Upper lobe of right lung (tissue), 1 donor: ENCODE results near the gene HLCS. TPM values are rescaled to one million over a fixed set of nuclear protein-coding genes. Genes with fewer than 3 reads are reported as not detected.

Experiments used
- ATAC-seq: fragments of 200-7000 bp; cut with Tn5 transposase; one replicate; pipeline ENCODE4 v1.9.1; 2020; ENCODE audit warnings: mild to moderate bottlenecking, moderate library complexity
- DNase-seq: peaks from one replicate; pipeline ENCODE4 v3.0.0-alpha.2; 2020
- H3K27ac ChIP-seq: fragments of 200-600 bp; one replicate; pipeline ENCODE4 v1.8.0; 2022
- H3K27me3 ChIP-seq: fragments of 200-600 bp; one replicate; pipeline ENCODE4 v1.8.0; 2022; ENCODE audit warnings: mild to moderate bottlenecking
- H3K36me3 ChIP-seq: fragments of 200-600 bp; one replicate; pipeline ENCODE4 v1.8.0; 2022
- H3K4me1 ChIP-seq: fragments of 200-600 bp; one replicate; pipeline ENCODE4 v1.8.0; 2022
- H3K4me3 ChIP-seq: fragments of 200-600 bp; one replicate; pipeline ENCODE4 v1.8.0; 2022; ENCODE audit warnings: mild to moderate bottlenecking
- H3K9me3 ChIP-seq: fragments of 200-600 bp; one replicate; pipeline ENCODE4 v1.8.0; 2022
- CTCF ChIP-seq: fragments of 200-600 bp; IDR thresholded peaks from one replicate; pipeline ENCODE4 v1.8.0; 2022; ENCODE audit warnings: antibody characterized with exemption
- intact Hi-C: fragments of 100-400 bp; cut with DNase I; formaldehyde crosslinking; loops from one replicate; pipeline ENCODE4 v1.11.0; 2022
- total RNA-seq: library from RNA; stranded (reverse); fragmentation: NEBNext Ultra II Directional; extraction: Animal tissue kit (Norgen Biotek cat#: 25700); gene quantifications from one replicate; pipeline ENCODE4 v1.2.1, GENCODE V29; 2021
- donor health status: DM: no; HTN: yes; CAD: no; lungs with severe emphysema.

HLCS gene
- total RNA-seq, 1 donor from 2014 or later, result 16.0 TPM

DNA sequence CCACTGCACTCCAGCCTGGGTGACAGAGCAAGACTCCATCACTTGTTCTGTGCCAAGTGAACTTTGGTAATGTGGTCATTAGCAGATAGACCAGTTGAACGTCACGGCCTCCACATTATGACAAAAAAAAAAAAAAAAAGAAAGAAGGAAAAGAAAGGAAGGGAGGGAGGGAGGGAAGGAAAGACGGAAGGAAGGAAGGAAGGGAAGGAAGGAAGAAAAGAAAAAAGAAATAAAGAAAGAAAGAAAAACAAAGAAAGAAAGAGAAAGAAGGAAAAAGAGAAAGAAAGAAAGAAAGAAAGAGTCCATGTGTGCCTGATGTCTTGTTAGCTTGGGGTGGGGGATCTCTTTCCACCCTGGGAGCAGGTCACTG, 222.3 kb downstream of the HLCS start:
- ATAC-seq (no peak), DNase-seq (no peak)
- H3K4me1 ChIP-seq, result peaks cover 9% of the 10 kb centered on the region
- no peak for TF ChIP-seq CTCF
- no peaks in the 10 kb centered on the region for H3K36me3 ChIP-seq
- no peak overlapping the region for H3K4me3 ChIP-seq
- H3K27me3 ChIP-seq, result peaks cover 40% of the 10 kb centered on the region
- H3K27ac ChIP-seq, result no peak overlapping the region
- intact Hi-C loops, result no loop called here
- H3K9me3 ChIP-seq, result no peaks in the 10 kb centered on the region

DNA sequence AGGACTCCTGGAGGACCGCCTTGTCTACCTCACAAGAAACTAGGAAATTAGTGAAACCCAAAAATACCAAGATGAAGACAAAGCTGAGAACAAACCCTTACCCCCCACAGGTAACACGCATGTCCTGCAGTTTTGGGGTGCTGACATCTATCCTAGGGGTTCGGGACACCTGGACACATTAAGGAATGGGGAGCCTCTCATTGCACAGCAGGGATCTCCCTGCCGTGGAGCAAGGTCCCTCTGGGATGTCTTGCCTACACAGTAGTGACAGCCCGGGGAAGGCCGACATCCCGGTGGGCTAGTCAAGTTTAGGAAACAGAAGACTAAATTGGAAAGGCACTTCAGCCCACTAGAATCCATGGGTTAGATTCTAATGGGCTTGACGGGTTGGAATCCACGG, 223.0 kb downstream of the HLCS start:
- H3K27ac ChIP-seq, result no peak overlapping the region
- ATAC-seq (no peak), DNase-seq (no peak)
- H3K27me3 ChIP-seq, result peaks cover 33% of the 10 kb centered on the region
- H3K9me3 ChIP-seq, result no peaks in the 10 kb centered on the region
- H3K4me1 ChIP-seq, result peaks cover 9% of the 10 kb centered on the region
- intact Hi-C loops, result no loop called here
- no peak overlapping the region for H3K4me3 ChIP-seq
- TF ChIP-seq CTCF, result no peak
- H3K36me3 ChIP-seq, result no peaks in the 10 kb centered on the region

GRCh38 chr21:36743008-36743407, 223.5 kb downstream of the HLCS start:
- peaks cover 5% of the 10 kb centered on the region for H3K4me1 ChIP-seq
- no peak overlapping the region for H3K4me3 ChIP-seq
- no peaks in the 10 kb centered on the region for H3K36me3 ChIP-seq
- no peak for ATAC-seq
- DNase-seq, result peak; percentile 47
- intact Hi-C loops, result no loop called here
- H3K27me3 ChIP-seq, result peaks cover 29% of the 10 kb centered on the region
- H3K27ac ChIP-seq, result no peak overlapping the region
- no peaks in the 10 kb centered on the region for H3K9me3 ChIP-seq
- TF ChIP-seq CTCF, result no peak

GRCh38 chr21:36741506-36741905, 225.0 kb downstream of the HLCS start:
- no peaks in the 10 kb centered on the region for H3K36me3 ChIP-seq
- H3K27me3 ChIP-seq, result peaks cover 19% of the 10 kb centered on the region
- H3K4me3 ChIP-seq, result no peak overlapping the region
- TF ChIP-seq CTCF, result no peak
- H3K4me1 ChIP-seq, result peaks cover 5% of the 10 kb centered on the region
- H3K9me3 ChIP-seq, result no peaks in the 10 kb centered on the region
- no peak for ATAC-seq
- peak; percentile 56 for DNase-seq
- H3K27ac ChIP-seq, result no peak overlapping the region
- intact Hi-C loops, result no loop called here

DNA sequence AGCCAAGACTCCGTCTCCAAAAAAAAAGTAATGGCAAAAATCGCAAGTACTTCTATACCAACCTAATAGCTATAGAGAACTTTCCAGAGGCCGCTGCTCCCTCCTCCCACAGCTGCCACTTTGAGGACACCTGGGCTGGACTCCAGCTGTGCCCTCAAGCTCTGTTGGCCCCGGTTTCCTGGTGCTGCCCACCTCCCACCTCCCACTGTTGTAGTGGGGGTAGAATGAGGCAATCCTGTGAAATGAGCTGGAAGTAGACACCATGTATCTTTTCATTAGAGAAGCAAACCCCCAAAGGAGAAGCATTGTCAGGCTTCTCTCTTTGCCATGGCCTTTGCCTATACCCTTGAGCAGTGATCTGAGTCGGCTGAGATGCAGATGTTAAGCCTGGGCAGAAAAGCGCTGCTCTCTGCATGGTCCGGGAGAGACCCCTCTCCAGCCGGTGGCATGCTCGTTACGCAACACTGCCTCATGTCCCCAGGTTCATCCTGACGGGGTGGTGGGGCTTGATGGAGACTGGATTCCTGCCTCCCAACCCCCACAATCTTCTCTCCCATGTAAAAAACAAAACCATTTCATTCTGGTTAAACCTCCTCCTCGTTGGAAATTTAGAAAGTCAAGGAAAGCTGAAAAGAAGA, 227.9 kb downstream of the HLCS start:
- intact Hi-C loops, result no loop called here
- Histone ChIP-seq H3K9me3 (no peaks in the 10 kb centered on the region), H3K4me3 (no peak overlapping the region), H3K36me3 (no peaks in the 10 kb centered on the region), H3K27me3 (peaks cover 9% of the 10 kb centered on the region), H3K27ac (no peak overlapping the region), H3K4me1 (no peaks in the 10 kb centered on the region)
- DNase-seq (no peak), ATAC-seq (no peak)
- no peak for TF ChIP-seq CTCF

- intact Hi-C loops, result no loop called here
- no peaks in the 10 kb centered on the region for H3K36me3 ChIP-seq
- no peaks in the 10 kb centered on the region for H3K9me3 ChIP-seq
- no peak overlapping the region for H3K4me3 ChIP-seq
- H3K4me1 ChIP-seq, result no peaks in the 10 kb centered on the region
- H3K27ac ChIP-seq, result no peak overlapping the region
- ATAC-seq (no peak), DNase-seq (no peak)
- TF ChIP-seq CTCF, result no peak
- peaks cover 13% of the 10 kb centered on the region for H3K27me3 ChIP-seq
Observed at GRCh38 chr21:36735724-36736320, 230.6 kb downstream of the HLCS start.
